Inflammatory macrophage (primary cell): ENCODE measurements around the gene FGFR4.
A peak's percentile ranks its signal among the peaks of the same experiment; 100 is the strongest.
"Not testable (repeated sequence)": the region's sequence is repeated elsewhere in the genome, so short reads cannot be mapped to it uniquely, and the experiment has no call there.

ENCODE experiments used
- DNase-seq, 2 donors: peaks; one replicate each; pipeline ENCODE4 v3.0.0-alpha.2; 2020 to 2022
- total RNA-seq, 18 experiments: gene quantifications; one replicate each; lab custom pipeline; 2026; ENCODE audit warnings: mixed read lengths in 6 of 18, inconsistent platforms in 2 of 18; lab: John Stamatoyannopoulos, UW

The FGFR4 gene
- total RNA-seq: 0 to 0.31 (median 0.04) reads per million in 18 experiments

DNA sequence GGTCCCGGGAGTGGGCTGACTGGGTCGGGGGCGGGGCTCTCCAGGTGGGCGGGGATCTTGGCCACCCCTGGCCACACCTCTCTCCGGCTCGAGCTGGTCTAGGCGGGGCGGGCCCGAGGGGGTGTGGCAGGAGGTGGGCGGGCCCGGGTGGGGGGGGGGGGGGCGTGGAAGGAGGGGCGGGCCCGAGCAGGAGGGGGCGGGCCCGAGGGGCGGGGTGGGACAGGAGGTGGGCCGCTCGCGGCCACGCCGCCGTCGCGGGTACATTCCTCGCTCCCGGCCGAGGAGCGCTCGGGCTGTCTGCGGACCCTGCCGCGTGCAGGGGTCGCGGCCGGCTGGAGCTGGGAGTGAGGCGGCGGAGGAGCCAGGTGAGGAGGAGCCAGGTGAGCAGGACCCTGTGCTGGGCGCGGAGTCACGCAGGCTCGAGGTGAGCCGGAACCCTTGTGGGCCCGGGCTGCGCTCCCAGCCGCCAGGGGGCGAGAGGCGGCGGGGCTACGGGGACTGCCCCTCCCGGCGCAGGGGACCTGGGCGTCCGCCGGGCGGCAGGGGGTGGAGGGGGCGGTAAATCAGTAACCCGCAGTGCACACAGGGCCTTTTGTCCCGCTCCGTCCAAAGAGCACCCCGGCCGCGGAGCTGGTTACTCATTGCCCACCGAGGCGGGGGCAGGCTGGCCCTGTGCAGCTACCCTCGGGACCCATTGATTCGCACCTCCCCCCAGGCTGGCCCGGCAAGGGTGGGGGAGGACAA lies at the start of gene FGFR4:
TSS of gene FGFR4 (plus strand) at position 262 of the 744 bp plus-strand sequence. CDS start 2,688 bp downstream, outside the sequence.
- DNase-seq: peak; percentile 9 to 37

DNA sequence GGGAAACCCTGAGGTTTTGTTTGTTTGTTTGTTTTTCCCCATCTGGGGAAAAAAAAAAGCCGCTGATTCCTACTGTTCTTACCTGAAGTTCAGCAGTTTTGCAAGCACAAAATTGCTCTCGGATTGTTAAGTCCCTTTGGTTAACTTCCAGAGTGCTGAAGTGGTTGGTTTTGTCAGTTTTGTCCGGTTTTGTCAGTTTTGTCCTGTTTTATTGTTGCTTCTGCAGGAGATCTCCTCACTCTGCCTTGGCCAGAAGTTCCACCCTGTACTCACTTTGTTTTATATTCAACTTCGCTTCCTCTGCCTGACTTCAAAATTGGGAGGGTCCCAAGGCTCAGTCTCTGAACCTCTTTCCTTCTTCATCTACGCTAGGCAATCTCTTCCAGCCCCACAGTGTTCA lies 49.8 kb upstream of the FGFR4 start:
- no peak for DNase-seq

DNA sequence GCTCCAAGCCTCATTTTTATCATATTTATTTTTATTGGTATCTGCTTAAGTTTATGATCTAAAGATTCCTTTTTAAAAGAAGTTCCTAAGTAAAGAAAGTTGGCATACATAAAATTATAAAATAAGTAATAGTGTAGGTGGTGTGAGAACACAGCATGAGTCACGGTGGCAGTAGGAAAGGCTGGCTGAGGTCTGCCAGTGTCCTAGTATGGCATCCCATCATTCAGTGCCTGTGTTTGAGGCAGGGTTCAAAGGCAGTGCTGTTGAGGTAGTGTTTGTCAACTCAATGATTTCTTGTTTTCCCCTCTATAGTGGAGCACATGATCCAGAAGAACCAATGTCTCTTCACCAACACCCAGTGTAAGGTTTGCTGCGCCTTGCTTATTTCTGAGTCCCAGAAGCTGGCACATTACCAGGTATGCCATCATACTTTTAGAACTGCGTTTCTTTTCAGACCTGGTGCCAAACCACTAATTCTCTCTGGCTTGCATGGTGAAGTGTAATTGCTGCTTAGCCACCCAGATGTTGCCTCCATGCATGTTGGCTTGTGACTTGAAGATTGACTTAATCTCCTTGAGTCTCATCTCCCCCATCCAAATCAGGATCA lies 45.8 kb upstream of the FGFR4 start:
- no peak for DNase-seq

DNA sequence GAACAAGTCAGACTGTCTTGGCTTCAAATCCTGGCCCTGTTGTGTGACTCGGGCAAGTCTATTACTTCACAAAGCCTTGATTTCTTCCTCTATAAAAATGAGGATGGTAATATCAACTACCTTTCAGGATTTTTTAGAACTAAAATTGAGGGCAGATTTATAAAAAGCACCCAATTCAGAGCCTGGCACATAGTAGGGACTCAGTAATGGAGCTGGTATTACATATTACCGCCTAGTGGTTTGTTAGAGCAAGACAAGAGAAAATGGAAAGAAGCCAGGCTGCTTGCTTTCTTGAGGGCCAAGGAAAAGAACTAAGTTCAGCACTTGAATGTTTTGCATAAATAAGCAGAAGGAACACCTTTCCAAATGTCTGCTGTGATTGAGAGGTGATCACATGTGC lies 44.8 kb upstream of the FGFR4 start:
- DNase-seq: no peak

DNA sequence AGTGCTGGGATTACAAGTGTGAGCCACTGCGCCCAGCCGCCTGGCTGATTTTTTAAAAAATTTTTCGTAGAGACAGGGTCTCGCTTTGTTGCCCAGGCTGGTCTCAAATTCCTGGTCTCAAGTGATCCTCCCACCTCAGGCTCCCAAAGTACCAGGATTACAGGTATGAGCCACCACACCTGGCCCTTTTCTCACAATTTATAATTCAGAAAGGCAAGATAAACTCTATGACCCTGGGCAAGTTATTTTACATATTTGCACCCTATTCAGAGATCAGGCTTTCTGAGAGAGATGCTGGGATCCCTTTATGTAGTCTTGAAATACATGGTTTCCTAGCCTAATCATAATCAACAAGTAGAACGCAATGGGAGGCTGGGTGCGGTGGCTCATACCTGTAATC lies 43.6 kb upstream of the FGFR4 start:
- no peak for DNase-seq

DNA sequence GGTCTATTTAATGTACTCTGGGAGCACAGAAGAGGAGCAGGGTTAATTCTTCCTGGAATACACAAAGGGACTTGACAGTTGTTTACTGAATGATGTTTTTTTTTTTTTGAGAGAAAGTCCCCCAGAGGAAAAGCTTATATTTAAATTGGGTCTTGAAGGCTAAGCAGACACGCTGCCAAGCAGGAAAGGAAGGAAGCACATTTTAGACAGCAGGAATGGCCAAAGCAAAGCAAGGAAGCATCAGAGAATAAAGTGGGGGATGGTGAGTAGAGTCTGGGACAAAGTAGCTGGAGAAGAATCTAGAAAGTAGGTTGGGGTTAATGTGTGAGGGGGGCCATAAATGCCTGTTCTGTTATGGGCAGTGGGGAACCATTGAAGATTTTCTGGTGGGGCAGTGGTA lies 42.8 kb upstream of the FGFR4 start:
- DNase-seq: no peak

DNA sequence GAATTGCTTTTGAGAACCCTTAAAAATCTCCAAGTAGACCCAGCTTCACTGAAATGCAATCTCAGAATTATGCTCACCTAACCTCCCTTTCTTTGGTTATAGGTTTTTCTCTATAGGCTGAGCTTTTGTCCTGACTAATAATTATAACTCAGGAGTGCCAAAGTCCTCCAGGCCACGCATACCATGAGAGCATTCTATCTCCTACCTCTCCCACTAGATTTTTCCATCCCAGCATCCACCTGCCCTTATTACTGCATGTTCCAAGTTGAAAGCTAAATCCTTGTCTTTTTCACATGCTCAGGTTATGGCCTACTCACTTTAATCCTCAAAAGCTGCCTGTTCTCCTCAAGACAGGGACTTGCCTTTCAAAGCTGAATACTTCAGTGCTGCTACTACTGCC lies 42.1 kb upstream of the FGFR4 start:
- DNase-seq: no peak

DNA sequence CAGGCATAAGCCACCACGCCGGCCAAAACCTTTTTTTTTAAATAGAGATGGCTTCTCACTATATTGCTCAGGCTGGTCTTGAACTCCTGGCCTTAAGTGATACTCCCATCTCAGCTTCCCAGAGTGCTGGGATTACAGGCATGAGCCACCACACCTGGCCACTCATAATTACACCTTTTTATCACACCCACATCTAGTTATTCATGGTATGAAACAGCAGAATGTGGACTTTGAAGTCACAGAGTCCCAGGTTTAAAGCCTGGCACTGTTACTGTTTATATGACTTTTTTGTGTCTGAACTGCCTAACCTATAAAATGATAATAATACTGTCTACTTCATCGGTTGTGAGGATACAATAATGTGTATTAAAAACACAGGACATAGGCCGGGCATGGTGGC lies 41.1 kb upstream of the FGFR4 start:
- DNase-seq: no peak

DNA sequence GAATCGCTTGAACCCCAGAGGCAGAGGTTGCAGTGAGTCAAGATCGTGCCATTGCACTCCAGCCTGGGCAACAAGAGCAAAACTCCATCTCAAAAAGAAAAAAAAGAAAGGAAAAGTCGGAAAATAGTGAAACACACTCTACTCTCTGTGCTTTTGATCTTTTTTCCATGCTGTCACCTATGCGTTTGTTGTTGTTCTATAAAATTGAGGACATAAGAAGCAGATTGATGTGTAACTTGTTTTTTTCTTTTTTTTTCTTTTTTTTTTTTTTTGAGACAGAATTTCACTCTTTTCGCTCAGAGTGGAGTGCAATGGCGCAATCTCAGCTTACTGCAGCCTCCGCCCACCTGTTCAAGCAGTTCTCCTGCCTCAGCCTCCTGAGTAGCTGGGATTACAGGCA lies 38.2 kb upstream of the FGFR4 start:
- not testable (repeated sequence) for DNase-seq

DNA sequence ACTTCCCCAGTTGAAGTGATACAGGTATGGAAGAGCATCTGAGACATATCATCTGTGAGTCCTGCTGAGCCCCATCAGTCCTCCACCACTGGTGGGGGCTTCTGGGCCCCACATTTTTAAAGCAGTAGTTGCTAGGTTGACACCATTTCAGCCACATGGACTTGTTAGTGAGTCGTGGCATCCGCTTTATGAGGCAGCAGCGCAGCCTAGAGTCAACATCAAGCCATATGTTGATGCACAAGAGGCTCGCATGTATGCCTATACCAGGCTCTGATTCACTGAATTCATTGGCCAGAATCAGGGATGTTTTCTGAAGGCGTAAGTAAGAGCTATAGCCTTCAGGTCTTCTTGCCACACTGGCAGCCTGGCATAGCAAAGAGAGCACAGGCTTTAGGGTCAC lies 37.4 kb upstream of the FGFR4 start:
- DNase-seq: no peak

DNA sequence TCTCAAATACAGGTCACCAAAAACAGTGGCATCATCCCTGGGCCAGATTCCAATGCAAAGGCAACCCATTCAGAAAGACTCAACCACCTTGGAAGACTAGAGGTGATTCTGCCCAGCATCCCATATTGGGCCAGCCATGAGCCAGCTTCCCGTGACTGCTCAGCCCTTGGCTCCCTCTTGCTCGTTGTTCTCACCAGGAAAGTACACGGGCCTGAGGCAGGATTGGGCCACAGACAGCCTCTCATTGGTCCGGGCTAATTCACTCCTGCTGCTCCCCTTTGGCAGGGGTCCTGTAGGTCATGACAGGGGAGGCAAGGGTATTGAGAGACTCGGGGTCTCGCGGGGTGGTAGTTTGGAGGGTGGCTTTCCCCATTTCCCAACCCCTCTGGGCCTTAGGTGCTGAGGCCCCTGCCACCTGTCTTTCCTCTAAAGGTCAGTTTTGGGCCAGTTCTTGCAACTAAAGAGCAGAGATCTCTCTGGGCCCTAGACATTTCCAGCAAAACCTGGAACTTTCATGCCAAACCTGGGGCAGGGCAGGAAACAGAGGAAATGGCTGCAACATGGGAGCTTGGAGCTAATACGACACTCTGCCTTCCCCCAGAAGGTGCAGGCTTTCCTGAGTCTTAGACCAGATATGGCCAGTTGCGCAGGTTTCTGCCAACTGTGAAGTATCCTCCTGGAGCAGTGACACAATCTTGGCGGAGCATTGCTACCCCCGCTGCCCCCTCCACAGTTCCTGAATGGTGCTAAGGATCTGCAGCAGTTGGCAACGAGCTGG lies 22.0 kb upstream of the FGFR4 start:
- DNase-seq: no peak

DNA sequence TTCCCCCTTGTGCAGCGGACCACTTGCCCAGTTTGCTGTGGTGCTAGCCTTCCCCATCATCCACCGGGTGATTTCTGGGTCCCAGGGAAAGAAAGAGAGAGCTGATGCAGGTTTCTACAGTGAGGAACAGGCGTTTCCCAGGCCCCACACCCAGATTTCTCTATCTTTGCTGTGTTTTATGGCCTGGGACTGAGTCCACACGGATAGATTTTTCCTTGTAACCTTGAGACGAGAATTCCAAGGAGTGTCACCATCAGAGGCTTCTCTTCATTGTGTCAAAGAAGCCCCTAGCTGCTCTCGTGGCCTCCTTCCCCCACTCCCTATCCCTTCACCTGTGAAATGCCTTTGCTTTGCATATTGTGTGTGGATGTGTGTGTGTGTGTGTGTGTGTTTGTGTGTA lies 21.2 kb upstream of the FGFR4 start:
- no peak for DNase-seq

DNA sequence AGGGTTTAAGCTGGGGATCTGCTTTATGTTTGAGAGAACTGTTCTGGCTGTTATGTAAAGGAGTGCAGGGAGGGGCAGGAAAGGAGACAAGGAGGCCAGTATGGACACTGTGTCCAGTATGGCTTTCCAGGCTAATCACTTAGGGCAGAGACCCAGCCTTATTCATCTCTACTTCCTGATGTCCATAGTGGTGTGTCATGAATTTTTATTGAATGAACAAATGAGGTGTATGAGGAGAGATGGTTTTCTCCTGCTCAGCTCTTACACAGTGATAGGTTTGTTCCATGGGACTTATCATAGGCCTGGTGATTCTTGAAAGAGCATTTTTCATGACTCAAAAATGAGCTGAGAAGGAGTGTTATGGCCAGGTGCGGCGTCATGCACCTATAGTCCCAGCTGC lies 20.5 kb upstream of the FGFR4 start:
- no peak for DNase-seq

DNA sequence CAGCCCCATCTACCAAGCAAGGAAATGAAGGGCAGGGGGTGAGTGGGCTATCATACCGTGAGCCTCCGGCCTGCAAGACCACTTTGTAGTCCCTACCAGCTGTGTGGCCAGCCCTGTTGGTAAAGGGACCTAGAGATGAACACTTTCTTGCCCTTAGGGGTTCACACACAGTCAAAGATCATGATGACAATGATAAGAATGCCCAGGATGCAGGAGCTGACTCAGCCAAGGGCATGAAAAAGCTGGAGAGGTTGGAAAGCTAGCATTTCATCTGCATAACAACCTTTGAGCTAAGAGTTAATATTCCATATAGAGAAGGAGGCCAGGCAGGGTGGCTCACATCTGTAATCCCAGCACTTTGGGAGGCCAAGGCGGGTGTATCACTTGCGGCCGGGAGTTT lies 19.2 kb upstream of the FGFR4 start:
- no peak for DNase-seq

DNA sequence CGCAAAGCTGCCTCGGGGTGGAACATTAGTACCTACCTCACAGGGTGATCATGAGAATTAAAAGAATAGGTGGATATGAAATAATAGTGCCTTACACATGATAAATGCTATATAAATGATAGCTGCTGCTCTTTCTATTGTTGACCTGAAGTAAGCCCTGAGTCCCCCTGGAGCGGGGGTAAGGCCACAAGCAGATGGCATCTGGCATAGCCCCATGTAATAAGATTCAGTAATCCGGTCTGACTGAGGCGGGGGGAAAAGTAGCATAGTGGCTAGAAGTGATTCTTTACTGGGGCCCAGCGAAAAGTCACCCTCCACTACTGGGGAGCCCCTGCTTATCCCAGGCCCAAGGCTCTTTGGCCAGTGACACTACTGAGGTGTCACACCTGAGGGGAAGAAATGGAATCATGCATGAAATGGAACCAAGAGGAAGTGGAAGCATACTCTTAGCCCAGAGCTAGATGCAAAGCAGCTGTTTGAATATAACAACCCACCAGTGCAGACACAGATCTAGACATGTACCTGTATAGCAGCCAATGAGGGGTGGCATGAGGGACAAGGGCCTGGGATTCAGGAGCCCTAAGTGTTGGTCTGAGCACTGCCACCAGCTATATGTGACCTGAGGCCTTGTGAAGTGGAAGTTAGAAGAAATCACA lies 16.1 kb upstream of the FGFR4 start:
- DNase-seq: no peak

DNA sequence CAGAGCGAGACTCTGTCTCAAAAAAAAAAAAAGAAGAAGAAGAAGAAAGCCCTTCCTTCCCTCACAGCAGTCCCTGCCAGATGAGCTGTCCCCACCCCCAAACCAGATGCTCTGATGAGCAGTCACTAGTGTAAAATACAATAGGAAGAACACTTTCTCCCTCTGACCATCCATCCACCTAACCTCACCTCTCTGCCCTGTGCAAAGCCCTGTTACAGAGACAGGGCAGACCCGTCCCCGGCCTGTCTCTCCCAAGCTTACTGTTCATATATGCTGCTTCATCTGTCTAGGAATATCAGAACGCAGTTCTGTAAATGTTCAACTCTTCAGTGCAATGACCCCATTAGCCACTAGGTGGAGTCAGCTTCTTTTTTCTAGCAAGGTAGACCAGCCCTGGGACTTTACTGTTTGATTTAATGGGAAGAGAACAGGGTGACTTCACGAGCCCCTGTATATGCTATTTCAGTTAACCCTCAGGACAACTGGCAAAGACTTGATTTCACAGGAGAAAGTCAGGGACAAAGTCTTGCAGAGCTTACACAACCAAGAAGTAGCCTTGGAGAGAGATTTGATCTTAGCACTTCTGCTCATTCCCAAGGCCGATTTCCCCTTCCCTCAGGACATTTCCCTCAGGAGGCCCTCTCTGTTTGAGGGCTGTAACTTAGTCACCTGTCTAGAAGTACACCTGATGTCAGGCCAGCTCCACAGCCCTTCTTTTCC lies 14.9 kb upstream of the FGFR4 start:
- peak; percentile 83 to 86 for DNase-seq

DNA sequence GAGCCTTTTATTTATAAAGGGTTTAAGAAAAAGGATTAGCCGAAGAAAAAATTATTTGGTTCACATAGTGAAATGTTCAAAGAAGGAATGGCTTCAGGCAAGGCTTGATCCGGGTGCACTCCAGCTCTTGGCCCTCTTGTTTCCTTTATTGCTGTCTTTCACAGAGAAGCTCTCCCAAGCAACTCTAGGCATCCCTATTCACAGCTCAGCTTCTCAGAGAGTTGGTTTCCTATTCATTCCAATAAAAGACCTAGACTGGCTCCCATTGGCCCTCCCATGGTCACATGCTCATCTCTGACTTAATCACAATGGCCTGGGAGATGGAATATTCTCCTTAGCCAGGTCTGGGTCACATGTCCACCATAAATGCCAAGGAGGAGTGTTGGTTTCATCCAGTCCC lies 9.4 kb upstream of the FGFR4 start:
- no peak for DNase-seq

DNA sequence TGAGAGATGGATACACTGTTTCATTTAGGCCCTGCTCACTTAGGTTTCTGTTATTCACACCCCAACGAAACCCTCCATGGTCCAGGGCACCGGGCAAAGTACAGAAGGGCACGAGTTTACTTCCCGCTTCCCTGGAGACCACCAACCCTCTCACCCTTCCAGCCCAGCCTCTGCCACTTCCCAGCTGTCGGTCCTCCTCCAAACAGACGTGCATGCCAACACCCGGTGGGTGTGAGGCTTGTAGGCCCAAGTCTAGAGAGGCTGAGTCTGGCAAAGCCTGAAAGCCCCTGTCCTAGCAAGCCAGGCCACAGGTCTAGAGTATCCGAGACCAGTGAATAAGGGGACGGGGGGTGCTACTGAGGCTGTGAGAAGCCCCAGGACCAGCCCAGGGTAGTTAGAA lies 7.1 kb upstream of the FGFR4 start:
- DNase-seq: no peak

DNA sequence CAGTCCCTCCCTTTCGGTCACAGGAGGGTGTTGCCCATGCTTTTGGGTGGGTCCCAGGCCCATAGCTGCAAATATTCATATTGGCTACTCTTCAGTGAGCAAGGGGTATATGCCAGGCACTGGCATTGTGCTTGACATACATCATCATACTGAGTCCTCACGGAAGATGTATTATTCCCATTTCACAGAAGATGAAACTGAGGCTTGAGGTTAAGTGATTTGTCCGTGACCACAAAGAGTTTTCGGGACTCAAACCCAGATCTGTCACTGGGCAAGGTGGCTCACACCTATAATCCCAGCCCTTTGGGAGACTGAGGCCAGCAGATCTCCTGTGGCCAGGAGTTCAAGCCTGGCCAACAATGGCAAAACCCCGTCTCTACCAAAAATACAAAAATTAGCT lies 6.5 kb upstream of the FGFR4 start:
- DNase-seq: no peak

DNA sequence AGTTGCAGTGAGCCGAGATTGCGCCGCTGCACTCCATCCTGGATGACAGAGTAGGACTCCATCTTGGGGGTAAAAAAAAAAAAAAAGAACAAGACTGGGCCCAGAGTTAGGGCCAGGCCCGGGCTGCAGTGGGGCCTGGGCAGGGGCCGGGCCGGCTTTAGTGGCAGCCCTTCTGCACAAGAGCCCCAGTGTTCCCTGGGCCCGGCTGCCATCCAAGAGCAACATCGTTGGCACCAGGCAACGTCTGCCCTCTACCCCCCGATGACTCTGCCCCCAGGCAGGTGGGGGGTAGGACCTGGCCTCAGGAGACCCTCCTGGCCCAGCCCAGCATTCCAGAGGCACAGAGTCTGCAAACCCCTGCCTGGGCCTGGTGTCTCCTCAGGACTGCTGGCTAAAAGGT lies 4.9 kb upstream of the FGFR4 start:
- no peak for DNase-seq

DNA sequence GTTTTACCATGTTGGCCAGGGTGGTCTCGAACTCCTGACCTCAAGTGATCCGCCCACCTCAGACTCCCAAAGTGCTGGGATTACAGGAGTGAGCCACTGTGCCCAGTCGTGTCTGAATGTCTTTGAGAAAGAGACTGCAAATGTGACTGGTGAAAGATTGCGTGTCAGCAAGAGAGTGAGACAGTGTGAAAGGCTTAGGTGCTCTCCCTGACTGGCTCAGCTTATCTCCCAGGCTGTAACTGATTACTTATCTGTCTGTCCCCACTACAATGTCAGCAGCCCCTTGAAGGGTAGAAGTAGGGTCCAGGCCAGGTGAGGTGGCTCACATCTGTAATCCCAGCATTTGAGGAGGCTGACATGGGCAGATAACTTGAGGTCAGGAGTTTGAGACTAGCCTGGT lies 3.4 kb upstream of the FGFR4 start:
- DNase-seq: no peak

DNA sequence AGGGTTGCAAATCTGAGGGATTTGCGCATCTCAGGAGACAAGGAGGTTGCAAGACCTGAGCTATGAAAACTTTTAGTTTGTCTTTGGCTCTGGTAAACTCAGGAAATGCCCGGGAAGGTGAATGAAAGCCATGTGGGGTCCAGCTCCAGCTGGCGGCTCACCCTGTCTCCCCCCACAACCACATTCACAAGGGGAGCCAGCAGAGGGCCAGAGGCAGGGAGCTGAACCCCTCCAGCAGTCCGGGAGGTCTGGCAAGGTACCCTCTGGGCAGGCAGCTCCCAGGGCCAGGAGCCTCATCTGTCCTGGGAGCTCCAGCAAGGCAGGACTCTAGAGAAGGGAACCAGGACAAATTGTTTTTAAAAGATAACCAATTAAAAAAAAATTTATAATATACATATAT lies 2.5 kb upstream of the FGFR4 start:
- DNase-seq: no peak
